GM06990 (cell line): ENCODE data around the gene PLEKHA6.

Experiments used
- DNase-seq: peaks from one replicate; pipeline ENCODE4 v3.0.0-alpha.2; 2011; ENCODE audit not compliant: insufficient read length; ENCODE audit errors: extremely low read depth
- H3K27me3 ChIP-seq: replicated peaks from 2 replicates; pipeline ENCODE4 v1.6.0; 2011; ENCODE audit warnings: low read length; ENCODE audit not compliant: control insufficient read depth, insufficient read depth
- H3K36me3 ChIP-seq: 2 replicates; pipeline ENCODE4 v1.5.1; 2011; ENCODE audit warnings: low read length; ENCODE audit not compliant: control insufficient read depth, insufficient read depth
- H3K4me3 ChIP-seq: replicated peaks from 2 replicates; pipeline ENCODE4 v1.5.1; 2011; ENCODE audit warnings: low read depth, mild to moderate bottlenecking, control low read depth, low read length
- TF ChIP-seq, protein P1 (sequence below): IDR thresholded peaks from 2 replicates; pipeline ENCODE4 v1.5.1; 2011; ENCODE audit warnings: low read length, control low read depth, mild to moderate bottlenecking, inconsistent platforms; ENCODE audit not compliant: insufficient read depth, poor library complexity, severe bottlenecking

The PLEKHA6 gene

DNA sequence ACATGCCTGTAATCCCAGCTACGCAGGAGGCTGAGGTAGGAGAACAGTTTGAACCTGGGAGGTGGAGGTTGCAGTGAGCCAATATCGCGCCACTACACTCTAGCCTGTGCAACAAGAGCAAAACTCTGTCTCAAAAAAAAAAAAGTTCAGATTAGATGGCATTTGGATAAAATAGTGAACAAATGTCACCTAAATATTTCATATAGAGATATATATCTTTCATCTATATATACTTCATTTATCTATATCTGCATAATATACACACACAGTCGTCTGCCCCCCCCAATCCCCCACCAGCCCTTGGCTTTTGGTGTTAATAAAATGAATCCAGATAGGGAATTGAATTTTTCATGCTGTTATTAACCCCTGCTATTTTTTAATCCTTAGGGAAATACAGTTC is 46.9 kb upstream of the PLEKHA6 start:
- TF ChIP-seq, protein P1, sequence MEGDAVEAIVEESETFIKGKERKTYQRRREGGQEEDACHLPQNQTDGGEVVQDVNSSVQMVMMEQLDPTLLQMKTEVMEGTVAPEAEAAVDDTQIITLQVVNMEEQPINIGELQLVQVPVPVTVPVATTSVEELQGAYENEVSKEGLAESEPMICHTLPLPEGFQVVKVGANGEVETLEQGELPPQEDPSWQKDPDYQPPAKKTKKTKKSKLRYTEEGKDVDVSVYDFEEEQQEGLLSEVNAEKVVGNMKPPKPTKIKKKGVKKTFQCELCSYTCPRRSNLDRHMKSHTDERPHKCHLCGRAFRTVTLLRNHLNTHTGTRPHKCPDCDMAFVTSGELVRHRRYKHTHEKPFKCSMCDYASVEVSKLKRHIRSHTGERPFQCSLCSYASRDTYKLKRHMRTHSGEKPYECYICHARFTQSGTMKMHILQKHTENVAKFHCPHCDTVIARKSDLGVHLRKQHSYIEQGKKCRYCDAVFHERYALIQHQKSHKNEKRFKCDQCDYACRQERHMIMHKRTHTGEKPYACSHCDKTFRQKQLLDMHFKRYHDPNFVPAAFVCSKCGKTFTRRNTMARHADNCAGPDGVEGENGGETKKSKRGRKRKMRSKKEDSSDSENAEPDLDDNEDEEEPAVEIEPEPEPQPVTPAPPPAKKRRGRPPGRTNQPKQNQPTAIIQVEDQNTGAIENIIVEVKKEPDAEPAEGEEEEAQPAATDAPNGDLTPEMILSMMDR = no peak
- H3K4me3 ChIP-seq = peak overlapping the region; percentile 97
- H3K27me3 ChIP-seq = no peaks in the 10 kb centered on the region
- H3K36me3 ChIP-seq = peaks cover 5% of the 10 kb centered on the region
- no peak for DNase-seq

DNA sequence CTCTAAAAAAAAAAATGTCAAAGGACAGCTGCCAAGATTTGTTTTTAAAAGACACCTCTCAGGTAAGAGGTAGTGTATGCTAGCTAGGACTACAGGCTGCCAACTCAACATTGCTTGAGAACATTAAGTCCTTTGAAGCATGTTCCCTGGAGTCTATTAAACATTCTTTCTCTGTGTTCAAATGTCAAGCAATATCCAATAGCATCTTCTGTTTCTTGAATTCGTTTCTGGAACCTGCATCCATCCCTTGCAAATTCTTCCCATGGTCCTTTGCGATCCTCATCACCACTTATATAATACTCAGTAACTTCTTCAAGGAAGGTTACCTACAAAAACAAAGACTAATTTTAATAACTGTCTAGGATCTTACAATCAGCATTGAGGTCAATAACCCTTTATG is 46.3 kb upstream of the PLEKHA6 start:
- Histone ChIP-seq H3K36me3 (peaks cover 6% of the 10 kb centered on the region), H3K27me3 (no peaks in the 10 kb centered on the region), H3K4me3 (peak overlapping the region; percentile 97)
- TF ChIP-seq, protein P1 = no peak
- DNase-seq = no peak

DNA sequence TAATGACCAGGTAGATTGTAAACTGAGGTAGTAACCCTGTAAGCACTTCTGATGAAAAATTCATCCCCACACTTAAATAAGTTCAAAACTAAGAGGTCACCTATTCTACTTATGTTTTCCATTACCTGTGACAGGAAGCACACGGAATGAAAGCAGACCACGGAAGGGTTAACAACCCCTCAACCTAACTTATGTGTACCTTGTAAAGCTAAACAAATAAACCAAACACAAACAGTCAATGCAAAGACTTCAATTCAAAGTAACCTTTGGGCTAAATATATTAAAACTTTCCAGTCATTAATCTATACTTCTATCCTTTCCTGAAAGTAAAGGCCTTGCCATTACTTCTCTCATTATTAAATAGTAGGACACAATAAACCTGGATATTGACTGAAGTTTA is 44.9 kb upstream of the PLEKHA6 start:
- TF ChIP-seq, protein P1 = no peak
- H3K4me3 ChIP-seq = no peak overlapping the region
- DNase-seq = no peak
- peaks cover 7% of the 10 kb centered on the region for H3K36me3 ChIP-seq
- no peaks in the 10 kb centered on the region for H3K27me3 ChIP-seq

DNA sequence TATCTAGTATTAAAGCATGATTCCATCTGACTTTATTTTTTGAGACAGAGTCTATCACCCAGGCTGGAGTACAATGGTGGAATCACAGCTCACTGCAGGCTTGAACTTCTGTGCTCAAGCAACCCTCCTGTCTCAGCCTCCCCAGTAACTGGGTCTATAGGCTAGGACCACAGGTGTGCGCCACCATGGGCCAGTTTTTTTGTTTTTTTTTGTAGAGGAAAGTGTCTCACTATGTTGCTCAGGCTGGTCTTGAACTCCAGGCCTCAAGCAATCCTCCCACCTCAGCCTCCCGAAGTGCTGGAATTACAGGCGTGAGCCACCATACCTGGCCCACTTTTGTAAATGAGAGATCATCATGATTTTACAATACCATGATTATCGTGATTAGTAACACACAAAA is 42.7 kb upstream of the PLEKHA6 start:
- TF ChIP-seq, protein P1 = no peak
- no peak for DNase-seq
- Histone ChIP-seq H3K4me3 (no peak overlapping the region), H3K36me3 (peaks cover 10% of the 10 kb centered on the region), H3K27me3 (no peaks in the 10 kb centered on the region)

DNA sequence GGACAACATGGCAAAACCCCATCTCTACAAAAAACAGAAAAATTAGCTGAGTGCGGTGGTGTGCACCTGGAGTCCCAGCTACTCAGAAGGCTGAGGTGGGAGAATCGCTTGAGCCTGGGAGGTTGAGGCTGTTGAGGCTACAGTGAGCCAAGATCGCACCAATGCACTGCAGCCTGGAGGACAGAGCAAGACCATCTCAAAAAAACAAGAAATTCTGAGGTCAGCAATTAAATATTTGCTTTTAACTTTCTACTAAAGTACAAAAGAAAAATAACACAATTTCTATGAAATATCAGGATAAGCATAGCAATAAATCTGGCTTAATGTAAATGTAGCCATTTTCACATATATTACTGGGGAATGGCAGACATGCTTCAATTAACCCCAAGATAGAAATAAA is 42.0 kb upstream of the PLEKHA6 start:
- Histone ChIP-seq H3K27me3 (no peaks in the 10 kb centered on the region), H3K36me3 (peaks cover 10% of the 10 kb centered on the region), H3K4me3 (no peak overlapping the region)
- DNase-seq = no peak
- TF ChIP-seq, protein P1 = no peak

DNA sequence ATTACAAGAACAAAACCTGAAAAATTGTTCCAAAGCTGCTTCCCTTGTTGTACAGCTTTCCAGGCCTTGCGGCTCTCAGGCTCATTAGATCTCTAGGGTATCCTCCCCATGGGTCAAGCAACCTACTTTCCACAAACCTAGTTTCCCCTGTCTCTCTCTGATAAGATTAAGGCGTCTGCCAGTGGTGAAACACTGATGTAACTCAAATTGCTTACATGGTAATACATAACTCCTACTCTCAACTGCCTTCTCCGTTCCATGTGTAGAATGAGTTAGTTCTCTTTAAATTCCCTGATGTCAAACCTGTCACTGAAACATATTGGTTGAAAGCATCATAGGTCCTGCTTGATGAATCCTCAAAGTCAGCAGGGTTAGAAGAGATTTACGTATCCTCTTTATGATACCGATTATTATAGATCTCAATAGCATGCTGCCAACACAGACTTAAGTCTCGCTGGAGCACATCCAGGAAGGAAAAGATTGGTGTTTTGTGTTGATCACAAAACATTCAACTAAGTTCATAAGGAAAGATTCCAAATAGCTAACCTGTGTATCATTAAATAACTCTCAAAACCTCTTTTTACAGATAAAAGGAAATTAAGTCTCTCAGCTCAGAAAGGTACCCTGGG is 41.3 kb upstream of the PLEKHA6 start:
- H3K4me3 ChIP-seq = no peak overlapping the region
- peaks cover 10% of the 10 kb centered on the region for H3K36me3 ChIP-seq
- TF ChIP-seq, protein P1 = no peak
- no peak for DNase-seq
- no peaks in the 10 kb centered on the region for H3K27me3 ChIP-seq
